Fibroblast of pulmonary artery (primary cell): ENCODE results near the gene LDB2.

Source experiments
- DNase-seq: peaks from one replicate; pipeline ENCODE4 v3.0.0-alpha.2; 2010; ENCODE audit warnings: low read depth
- H3K4me3 ChIP-seq: replicated peaks from 2 replicates; pipeline ENCODE4 v1.5.1; 2011; ENCODE audit warnings: low read depth, mild to moderate bottlenecking, control low read depth, low read length, moderate library complexity
- CTCF ChIP-seq: IDR thresholded peaks from 2 replicates; pipeline ENCODE4 v1.5.1; 2011; ENCODE audit warnings: mild to moderate bottlenecking, control low read depth, low read length, inconsistent platforms; ENCODE audit errors: missing control alignments

Gene LDB2

DNA sequence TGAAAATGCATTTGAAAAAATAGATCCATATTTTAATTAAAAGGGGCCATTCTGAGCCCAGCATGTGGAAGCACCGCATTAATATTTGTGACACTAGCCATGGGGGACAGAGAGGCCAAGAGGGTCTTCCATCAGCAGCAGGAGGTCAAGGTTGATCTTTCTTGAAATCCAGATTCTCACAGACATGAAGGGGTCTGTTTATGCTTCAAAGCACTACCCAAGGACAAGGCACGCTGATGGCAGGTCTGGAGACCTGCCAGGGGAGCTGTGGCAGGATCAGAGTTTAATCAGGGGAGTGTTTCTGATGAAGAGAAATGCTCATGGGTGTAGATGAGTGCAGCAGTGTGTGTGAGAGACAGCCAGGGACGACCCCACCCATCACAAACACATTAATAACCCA lies 243.3 kb downstream of the LDB2 start:
- no peak for TF ChIP-seq CTCF
- H3K4me3 ChIP-seq: no peak overlapping the region
- DNase-seq: no peak

GRCh38 chr4:16652732-16653305 lies 245.6 kb downstream of the LDB2 start:
- TF ChIP-seq CTCF: no peak
- DNase-seq: no peak
- H3K4me3 ChIP-seq: no peak overlapping the region

DNA sequence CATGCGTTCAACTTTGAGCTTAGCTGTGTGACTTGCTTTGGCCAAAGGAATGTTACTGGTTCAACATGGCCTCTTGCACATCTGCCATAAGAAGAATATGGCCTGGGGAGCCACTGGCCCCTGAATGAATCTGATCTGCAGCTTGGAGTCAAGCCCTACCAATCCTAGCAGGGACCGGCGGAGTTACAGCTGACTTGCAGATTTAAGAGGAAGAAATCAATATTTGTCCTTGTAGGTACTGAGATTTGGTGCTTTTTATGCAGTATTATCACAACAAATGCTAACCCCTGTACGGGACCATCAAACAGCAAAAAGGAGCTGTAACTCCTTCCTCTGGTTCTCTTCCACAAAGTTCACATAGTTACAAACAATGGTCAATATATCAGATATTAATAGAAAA lies 252.0 kb downstream of the LDB2 start:
- TF ChIP-seq CTCF: no peak
- no peak for DNase-seq
- no peak overlapping the region for H3K4me3 ChIP-seq

GRCh38 chr4:16643893-16644292 lies 254.6 kb downstream of the LDB2 start:
- TF ChIP-seq CTCF: no peak
- DNase-seq: no peak
- no peak overlapping the region for H3K4me3 ChIP-seq

DNA sequence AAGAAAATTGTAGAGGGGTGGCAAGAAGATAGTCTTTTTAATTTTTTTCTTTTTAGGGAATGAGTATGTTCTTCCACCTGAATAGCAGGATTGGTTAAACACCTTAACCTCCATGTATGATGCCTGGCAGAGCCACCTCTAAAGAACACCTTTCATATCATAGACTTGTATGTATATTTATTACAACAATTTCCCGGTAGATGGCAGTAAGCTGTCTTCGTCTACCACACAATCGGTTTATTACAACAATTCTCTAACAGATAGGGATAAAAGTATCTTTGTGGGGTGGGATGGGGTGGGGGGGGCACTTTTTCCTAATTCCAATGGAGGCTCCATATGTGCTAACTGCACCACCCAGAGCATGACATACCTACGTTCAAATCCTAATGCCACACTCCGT lies 255.5 kb downstream of the LDB2 start:
- no peak for DNase-seq
- peak; percentile 5 for TF ChIP-seq CTCF
- H3K4me3 ChIP-seq: no peak overlapping the region

DNA sequence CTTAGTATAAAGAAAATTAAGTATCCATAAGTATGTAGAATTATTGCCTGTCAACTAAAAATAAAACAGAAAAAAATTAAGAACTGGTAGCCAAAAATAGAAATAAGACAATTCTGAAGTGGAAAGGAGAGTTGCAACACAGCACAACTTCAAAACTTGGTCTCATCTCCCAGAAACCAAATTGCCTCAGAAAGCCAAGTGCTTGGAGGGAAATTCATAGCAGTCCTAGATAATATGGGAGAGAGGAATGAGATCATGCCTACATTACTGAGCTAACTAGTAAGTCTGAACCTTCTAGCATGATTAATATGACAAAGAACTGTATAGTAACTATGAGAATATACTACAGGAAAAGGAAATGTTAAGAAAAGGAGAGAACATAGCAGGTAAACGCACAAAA lies 256.5 kb downstream of the LDB2 start:
- no peak for TF ChIP-seq CTCF
- DNase-seq: peak; percentile 57
- no peak overlapping the region for H3K4me3 ChIP-seq

DNA sequence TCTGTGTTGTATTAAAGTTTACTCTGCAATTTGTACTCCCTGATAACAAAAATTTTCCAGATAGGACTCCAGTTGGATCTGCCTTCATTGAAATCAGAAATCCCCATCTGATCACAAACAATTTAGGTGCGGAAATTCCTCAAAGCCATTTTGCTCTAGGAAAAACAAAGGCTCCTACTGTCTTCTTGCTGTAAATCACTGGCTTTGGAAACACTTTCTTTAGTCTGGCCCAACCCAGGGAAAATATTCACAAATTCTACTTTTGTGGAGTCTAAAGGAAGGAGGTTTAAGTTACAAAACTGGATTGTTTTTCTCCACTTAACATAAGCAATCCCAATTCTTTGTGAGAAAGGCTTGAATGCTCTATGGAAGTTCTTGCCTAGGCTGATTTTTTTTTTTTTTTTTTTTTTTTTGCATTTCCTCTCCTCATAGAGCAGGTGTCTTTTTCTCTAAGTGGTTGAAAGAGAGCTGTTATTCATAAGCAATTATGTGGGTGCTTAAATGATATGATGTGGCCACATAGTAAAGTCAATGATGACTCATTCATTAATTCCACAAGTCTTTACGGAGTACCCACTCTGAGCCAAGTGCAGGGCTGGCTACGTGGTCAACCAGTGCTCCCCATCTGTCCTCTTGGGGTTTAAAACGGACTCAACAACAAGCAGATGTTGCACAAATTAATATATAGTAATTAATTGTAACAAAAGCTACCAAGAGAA lies 261.4 kb downstream of the LDB2 start:
- DNase-seq: no peak

More for the DNA sequence above, 261.4 kb downstream of the LDB2 start:
- TF ChIP-seq CTCF: no peak
- H3K4me3 ChIP-seq: no peak overlapping the region
